GM18861 (cell line): ENCODE data around the gene IFI35.
"Not testable (repeated sequence)": the region's sequence is repeated elsewhere in the genome, so short reads cannot be mapped to it uniquely, and the experiment has no call there.

Experiments used
- ATAC-seq: cut with Tn5 transposase; IDR thresholded peaks from one replicate; pipeline ENCODE4 v1.9.1; 2021; ENCODE audit not compliant: unreplicated experiment

Gene IFI35

DNA sequence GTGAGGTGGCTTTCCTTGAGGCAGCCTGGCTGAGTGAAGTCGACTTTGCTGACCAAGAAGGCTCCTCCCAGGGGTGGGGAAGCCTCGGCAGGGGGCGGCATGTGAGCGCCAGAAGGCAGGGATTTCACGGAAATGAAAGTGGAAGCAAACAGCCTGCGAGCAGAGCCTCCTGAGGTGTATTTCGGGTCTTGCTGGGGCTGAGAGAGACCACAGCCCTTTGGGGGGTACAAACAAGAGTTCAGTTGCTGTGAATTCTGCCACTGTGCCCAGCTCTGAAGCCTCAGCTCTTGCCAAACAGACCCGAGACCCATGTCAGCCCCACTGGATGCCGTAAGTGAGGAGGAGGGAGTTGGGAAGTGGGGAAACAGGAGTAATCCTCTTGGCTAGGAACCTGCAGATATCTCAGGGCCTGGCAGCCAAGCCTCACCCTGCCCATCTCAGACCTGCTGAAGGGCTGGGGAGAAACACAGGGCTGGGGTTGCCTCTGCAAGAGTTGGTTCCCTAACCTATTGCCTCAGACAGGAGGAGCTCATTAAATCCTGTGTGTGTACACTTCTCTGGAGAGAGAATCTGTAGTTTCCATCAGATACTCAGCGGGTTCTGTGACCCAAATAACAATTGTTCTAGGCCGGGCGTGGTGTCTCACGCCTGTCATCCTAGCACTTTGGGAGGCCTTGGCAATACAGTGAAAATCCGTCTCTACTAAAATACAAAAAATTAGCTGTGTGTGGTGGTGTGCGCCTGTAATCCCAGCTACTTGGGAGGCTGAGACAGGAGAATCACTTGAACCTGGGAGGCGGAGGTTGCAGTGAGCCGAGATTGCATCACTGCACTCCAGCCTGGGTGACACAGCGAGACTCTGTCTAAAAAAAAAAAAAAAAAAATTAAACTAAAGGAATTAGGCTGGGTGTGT is at the start of gene IFI35:
Gene IFI35 (plus strand): TSS at position 146 of the 913 bp plus-strand sequence. CDS start 164 bp downstream, at position 310.
- peak; percentile 81 for ATAC-seq

DNA sequence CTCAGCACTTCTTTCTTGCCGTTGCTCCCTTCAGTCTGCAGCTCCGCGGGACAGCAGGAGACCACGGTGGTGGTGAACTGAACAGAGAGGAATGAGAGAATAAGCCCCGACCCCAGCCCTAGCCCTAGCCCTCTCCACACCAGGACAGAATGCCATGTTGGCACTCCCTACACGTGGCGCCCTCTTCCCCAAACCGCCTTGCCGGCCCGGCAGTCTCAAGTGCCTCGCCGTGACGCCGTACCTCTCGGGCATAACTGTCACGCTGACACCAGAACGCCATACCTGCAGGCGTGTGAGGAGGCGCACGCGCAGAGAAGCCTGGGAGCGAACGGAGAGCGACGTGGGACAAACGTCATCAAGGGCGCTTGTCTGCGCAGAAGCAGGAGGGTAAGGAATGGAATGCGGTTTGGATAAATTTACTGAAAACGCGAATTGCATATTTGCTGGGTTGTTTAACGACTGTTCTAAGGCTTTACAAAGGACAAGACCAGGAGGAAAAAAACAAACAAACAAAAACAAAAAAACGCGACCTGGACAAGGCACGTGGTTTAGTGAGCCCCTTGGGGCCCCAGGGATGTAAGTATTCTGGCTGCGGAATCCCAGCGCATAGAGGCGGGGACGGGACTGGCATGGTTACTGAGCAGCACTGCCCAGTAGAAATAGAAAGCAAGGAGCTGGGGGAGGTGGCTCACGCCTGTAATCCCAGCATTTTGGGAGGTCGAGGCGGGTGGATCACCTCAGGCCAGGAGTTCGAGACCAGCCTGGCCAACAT is 42.2 kb upstream of the IFI35 start, which contains the start of gene AARSD1:
Gene AARSD1 (minus strand): TSS at position 294 of the 772 bp plus-strand sequence. CDS start 14 bp downstream, at position 280.
- peak; percentile 77 for ATAC-seq

DNA sequence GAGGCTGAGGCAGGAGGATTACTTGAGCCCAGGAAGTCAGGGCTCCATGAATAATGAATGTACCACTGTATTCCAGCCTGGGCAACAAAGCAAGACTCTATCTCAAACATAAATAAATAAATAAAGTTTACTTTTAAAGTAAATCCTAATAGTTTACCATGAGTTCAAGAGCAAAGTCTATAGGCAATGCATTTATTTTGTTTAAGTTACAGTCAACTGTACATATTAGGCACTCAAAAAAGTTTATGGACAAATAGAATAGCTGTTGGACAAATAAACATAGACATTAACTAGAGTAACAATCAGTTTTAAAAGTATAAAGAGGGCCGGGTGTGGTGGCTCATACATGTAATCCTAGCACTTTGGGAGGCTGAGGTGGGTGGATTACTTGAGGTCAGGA is 38.7 kb upstream of the IFI35 start:
- no peak for ATAC-seq

DNA sequence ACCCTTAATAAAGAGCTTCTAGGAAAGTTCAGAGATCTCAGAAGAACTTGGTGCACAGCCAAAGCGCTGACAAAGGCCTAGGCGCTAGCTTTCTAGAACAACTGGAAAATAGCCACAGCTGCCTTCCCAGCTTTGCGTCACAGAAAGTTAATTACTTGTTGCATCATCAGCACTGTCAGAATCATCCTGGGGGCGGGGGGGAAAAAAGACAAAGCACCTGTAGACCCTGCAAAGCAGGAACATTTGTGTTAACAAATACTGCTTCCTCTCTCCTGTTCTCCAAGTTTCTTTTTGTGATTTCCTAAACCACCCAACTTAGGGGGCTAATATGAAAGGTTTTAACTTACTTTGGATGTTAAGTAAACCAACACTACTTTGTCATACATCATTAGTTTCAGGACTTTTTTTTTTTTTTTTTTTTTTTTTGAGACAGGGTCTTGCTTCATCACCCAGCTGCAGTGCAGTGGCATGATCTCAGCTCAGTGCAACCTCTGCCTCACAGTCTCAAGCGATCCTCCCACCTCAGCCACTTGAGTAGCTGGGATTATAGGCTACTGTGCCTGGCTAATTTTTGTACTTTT is 37.5 kb upstream of the IFI35 start:
- ATAC-seq = no peak

GRCh38 chr17:42971589-42971988 is 35.0 kb upstream of the IFI35 start:
- no peak for ATAC-seq

DNA sequence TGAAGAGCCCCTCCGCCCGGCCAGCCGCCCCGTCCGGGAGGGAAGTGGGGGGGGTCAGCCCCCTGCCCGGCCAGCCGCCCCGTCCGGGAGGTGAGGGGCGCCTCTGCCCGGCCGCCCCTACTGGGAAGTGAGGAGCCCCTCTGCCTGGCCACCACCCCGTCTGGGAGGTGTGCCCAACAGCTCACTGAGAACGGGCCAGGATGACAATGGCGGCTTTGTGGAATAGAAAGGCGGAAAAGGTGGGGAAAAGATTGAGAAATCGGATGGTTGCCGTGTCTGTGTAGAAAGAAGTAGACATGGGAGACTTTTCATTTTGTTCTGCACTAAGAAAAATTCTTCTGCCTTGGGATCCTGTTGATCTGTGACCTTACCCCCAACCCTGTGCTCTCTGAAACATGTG is 33.3 kb upstream of the IFI35 start:
- ATAC-seq = not testable (repeated sequence)

GRCh38 chr17:42975265-42975664 is 31.3 kb upstream of the IFI35 start:
- ATAC-seq = no peak

- ATAC-seq = not testable (repeated sequence)
Measured at GRCh38 chr17:42975701-42976100, 30.9 kb upstream of the IFI35 start.

DNA sequence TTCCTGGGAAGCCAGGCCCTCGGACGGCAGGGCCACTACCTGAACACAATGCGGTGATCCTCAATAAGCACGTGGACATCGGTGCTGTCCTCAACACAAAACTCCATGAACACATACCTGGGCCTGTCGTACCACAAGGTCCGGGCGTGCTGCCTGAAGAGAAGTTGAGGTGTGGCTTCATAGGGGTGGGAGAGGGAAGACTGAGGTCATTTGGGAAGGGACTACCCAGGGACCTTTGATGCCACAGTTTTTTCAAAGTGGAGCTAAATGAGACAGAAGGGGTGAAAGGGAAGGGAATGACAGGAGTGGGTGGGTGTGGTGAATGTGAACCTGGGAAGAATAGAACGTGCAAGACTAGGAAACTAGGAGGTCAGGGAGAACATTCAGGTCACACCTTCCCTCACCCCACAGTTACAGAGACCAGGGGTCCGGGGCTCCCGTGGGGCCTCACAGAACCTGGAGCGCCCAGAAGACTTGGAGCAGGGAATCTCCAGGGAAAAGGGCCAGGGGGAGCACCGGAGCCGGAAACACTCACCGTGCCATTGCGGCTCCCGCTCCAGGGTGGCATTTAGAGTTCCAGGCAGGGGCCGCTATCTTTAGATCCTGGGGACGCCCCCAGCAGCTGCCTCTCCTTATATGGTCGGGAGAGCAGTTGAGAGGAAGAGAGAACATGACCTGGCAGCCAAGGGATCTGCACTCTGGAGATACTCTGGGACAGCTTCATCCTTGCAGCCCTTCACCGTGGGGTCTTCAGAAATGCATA is 26.9 kb upstream of the IFI35 start, which contains the start of gene PTGES3L:
Gene PTGES3L (minus strand): TSS at position 570 of the 763 bp plus-strand sequence. CDS start 27 bp downstream, at position 543.
- ATAC-seq = no peak

GRCh38 chr17:42980274-42980765 is 26.3 kb upstream of the IFI35 start, which contains the start of gene RUNDC1:
TSS of gene RUNDC1 (plus strand) at chr17:42980565. CDS start at chr17:42980577, 12 bp downstream.
- peak; percentile 43 for ATAC-seq

DNA sequence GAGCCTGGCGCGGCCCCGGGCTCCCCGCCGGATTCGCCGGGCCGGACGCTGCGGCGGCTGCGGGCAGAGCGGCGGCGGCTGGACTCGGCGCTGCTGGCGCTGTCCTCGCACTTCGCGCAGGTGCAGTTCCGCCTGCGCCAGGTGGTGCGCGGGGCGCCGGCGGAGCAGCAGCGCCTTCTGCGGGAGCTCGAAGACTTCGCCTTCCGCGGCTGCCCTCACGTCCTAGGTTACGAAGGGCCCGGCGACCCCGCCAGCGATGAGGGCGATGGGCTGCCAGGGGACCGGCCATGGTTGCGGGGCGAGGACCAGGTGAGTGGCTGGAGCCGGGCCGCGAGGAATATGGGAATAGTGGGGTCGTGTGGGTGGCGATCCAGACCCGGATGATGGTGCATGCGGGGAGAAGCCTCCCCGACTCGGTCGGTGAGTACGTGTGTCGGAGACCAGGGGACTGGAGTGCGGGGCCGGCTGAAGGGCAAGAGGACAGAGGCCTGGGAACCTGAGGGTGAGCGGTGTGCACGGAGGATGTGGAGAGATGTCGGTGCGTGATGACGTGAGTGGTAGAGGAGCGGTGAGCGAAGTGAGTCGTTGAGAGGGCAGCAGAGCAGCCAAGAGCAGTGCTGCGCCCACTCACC is 25.7 kb upstream of the IFI35 start:
- peak; percentile 34 for ATAC-seq

- ATAC-seq = no peak
Measured at GRCh38 chr17:42982266-42982665, 24.3 kb upstream of the IFI35 start.

- no peak for ATAC-seq
Measured at GRCh38 chr17:42985225-42985624, 21.4 kb upstream of the IFI35 start.

GRCh38 chr17:42989141-42989540 is 17.4 kb upstream of the IFI35 start:
- ATAC-seq = no peak

- no peak for ATAC-seq
Measured at GRCh38 chr17:42989726-42990652, 16.6 kb upstream of the IFI35 start.

- no peak for ATAC-seq
Measured at GRCh38 chr17:42991471-42991870, 15.1 kb upstream of the IFI35 start.

GRCh38 chr17:42992872-42993271 is 13.7 kb upstream of the IFI35 start:
- no peak for ATAC-seq

- not testable (repeated sequence) for ATAC-seq
Measured at GRCh38 chr17:42993913-42994312, 12.7 kb upstream of the IFI35 start.
